Activated CD4-positive, alpha-beta T cell treated with anti-CD3 and anti-CD28 coated beads for 36 hours (primary cell): ENCODE measurements around the gene GABPB2. TPM values are rescaled to one million over a fixed set of nuclear protein-coding genes. Genes with fewer than 3 reads are reported as not detected.
A peak's percentile ranks its signal among the peaks of the same experiment; 100 is the strongest.

Experiments used
- ATAC-seq: fragments of 200-7000 bp; cut with Tn5 transposase; one replicate; pipeline ENCODE4 v1.10.0; 2021; ENCODE audit warnings: mild to moderate bottlenecking, moderate library complexity
- CTCF ChIA-PET: fragments of 350-600 bp; sonication (Branson Sonifier 250); formaldehyde crosslinking; loops from one replicate; lab custom pipeline; 2021; ENCODE audit warnings: antibody characterized with exemption; lab: Charles Lee
- POLR2A ChIA-PET: fragments of 350-600 bp; sonication (Branson Sonifier 250); formaldehyde crosslinking; loops from one replicate; lab custom pipeline; 2021; ENCODE audit warnings: antibody characterized with exemption, inconsistent platforms; lab: Charles Lee
- DNase-seq: peaks from one replicate; pipeline ENCODE4 v3.0.0-alpha.2; 2020
- H3K27ac Mint-ChIP-seq: one replicate; pipeline ENCODE4 v1.8.0; 2021; ENCODE audit warnings: mixed read lengths
- H3K27me3 Mint-ChIP-seq: one replicate; pipeline ENCODE4 v1.8.0; 2021; ENCODE audit warnings: mixed read lengths
- H3K36me3 Mint-ChIP-seq: one replicate; pipeline ENCODE4 v1.8.0; 2021; ENCODE audit warnings: low read depth, mixed read lengths
- H3K4me1 Mint-ChIP-seq: one replicate; pipeline ENCODE4 v1.8.0; 2021; ENCODE audit warnings: mixed read lengths
- H3K4me3 Mint-ChIP-seq: one replicate; pipeline ENCODE4 v1.8.0; 2021; ENCODE audit warnings: mild to moderate bottlenecking, moderate library complexity, mixed read lengths
- H3K9me3 Mint-ChIP-seq: one replicate; pipeline ENCODE4 v1.8.0; 2021; ENCODE audit warnings: low read depth, mixed read lengths
- intact Hi-C, 2 experiments: fragments of 100-400 bp; cut with DNase I in 1 of 2; cut with micrococcal nuclease in 1 of 2; formaldehyde crosslinking; loops; one replicate each; pipeline versions ENCODE4 v1.14.2 to v1.15.1; 2022 to 2024; cut with DNase I, micrococcal nuclease
- total RNA-seq, 2 experiments: library from RNA; stranded (reverse); gene quantifications; one replicate each; pipeline ENCODE4 v1.2.3, GENCODE V29; 2021

GABPB2 gene
- total RNA-seq = 10 to 100 TPM; 16.6 to 19.2 TPM

DNA sequence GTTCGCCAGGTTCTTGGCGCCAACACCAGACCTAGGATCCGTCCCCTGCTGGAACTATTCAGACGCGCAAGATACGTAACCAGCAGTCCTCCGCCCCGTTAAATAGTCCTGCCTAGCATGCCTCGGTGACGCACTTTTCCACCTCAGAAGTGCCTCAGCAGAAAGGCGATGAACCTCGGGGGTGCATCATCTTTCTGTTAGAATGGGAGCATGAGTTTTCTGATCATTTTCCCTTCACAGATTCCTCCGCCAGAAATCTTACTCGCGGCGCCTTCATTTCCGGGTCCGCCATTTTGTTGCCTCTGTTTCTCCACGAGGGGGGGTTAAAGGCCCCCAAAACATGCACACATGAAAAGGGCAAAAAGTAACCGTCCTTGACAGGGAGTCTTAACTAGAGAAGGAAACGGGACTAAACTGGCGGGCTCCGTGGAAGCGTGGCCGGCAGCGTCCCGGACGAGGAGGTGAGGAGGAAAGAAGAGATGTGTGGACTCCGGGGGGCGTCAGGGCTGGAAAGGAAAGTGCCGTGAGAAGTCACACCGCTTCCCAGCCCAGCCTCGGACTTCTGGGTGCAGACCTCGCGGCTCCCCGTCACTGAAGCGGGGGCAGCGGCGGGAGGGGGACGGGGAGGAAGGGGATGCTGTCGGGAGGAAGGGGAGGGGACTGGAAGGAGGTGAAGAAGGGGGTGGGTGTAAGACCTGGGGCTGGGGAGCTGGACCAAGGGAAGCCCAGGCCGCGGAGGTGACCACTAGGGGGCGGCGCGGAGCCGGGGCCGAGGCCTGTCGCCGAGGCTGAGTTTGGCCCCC, at the start of gene GABPB2:
GABPB2 (plus strand) TSS at position 288 of the 803 bp plus-strand sequence. CDS start 17,429 bp downstream, outside the sequence.
- Mint-ChIP-seq H3K27me3 (no peaks in the 10 kb centered on the region), H3K4me1 (peaks cover 18% of the 10 kb centered on the region), H3K4me3 (peak within 1 kb of the TSS; percentile 99), H3K27ac (peak within 1 kb of the TSS; percentile 100), H3K36me3 (peaks cover 9% of the 10 kb centered on the region), H3K9me3 (no peaks in the 10 kb centered on the region)
- DNase-seq (peak; percentile 93), ATAC-seq (peak; percentile 86)
- intact Hi-C loops = loop anchor here (1.0 to 5.0 kb wide), 16 partner anchors 11 to 748 kb away; partner anchors contain the start of genes CDC42SE1 (in 2 of the 2), PRUNE1 (in 2 of the 2), TNFAIP8L2 (in 2 of the 2) and ARNT (in 1 of the 2)
- ChIA-PET CTCF (interaction anchor here (0.5 to 4.0 kb wide), 8 partner anchors 8 to 86 kb away, joined by 3 to 24 read pairs (median 6); partner anchors contain the start of genes CDC42SE1, MINDY1, MLLT11 and TNFAIP8L2), POLR2A (interaction anchor here (0.5 to 1.0 kb wide), 2 partner anchors 75 to 212 kb away, joined by 3 read pairs; partner anchors contain the start of gene ZNF687)

GRCh38 chr1:151024540-151025146, 45.9 kb upstream of the GABPB2 start:
- Mint-ChIP-seq H3K9me3 (no peaks in the 10 kb centered on the region), H3K4me1 (peaks cover 5% of the 10 kb centered on the region), H3K36me3 (peaks cover 26% of the 10 kb centered on the region), H3K4me3 (peak overlapping the region; percentile 30), H3K27ac (peak overlapping the region; percentile 65), H3K27me3 (no peaks in the 10 kb centered on the region)
- ChIA-PET POLR2A (interaction anchor here (0.6 kb wide), 1 partner anchor 150 kb away, joined by 3 read pairs; no protein-coding TSS in a partner anchor), CTCF (interaction anchor here (0.5 to 3.1 kb wide), 27 partner anchors 12 to 1060 kb away, joined by 3 to 19 read pairs (median 5); partner anchors contain the start of genes BNIPL, C1orf56, CDC42SE1 and MINDY1)
- ATAC-seq = peak; percentile 100
- DNase-seq = peak; percentile 91
- intact Hi-C loops = loop anchor here (1.0 to 5.0 kb wide), 6 partner anchors 32 to 132 kb away; partner anchors contain the start of genes GABPB2 (in 2 of the 2), TNFAIP8L2 (in 2 of the 2) and CDC42SE1 (in 1 of the 2)

DNA sequence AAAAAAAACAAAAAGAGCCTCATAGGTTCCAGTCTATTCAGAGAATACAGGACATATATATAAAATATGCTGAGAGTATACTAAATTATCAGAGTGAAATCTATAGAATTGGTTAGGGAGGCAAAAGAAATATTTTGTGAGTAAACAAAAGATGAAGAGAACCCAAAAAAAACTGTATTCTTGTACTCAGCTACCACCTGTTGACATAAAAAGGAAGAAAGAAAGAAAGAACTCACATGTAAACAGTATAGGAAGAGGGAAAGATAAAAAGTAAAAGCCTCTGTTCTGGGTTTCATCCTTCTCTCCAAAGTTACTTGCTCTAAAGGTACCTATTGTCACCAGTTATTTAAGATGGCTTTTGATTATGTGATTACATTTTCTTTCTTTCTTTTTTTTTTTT, 44.1 kb upstream of the GABPB2 start:
- ChIA-PET POLR2A (no interaction called here), CTCF (interaction anchor here (0.7 to 3.1 kb wide), 5 partner anchors 9 to 73 kb away, joined by 3 to 13 read pairs (median 3); partner anchors contain the start of gene MINDY1)
- H3K36me3 Mint-ChIP-seq = peaks cover 29% of the 10 kb centered on the region
- no peaks in the 10 kb centered on the region for H3K9me3 Mint-ChIP-seq
- no peak overlapping the region for H3K27ac Mint-ChIP-seq
- H3K4me3 Mint-ChIP-seq = no peak overlapping the region
- DNase-seq (no peak), ATAC-seq (no peak)
- intact Hi-C loops = no loop called here
- H3K27me3 Mint-ChIP-seq = no peaks in the 10 kb centered on the region
- H3K4me1 Mint-ChIP-seq = peaks cover 5% of the 10 kb centered on the region

DNA sequence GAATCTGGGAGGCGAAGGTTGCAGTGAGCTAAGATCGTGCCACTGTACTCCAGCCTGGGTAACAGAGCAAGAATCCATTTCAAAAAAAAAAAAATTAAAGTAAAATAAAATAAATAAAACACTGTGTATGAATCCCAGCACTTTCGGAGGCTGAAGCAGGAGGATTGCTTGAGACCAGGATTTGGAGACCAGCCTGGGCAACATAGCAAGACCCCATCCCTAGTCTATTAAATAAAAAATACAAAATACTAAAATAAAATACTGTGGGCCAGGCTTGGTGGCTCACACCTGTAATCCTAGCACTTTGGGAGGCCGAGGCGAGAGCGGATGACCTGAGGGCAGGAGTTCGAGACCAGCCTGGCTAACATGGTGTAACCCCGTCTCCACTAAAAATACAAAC, 38.4 kb upstream of the GABPB2 start:
- peaks cover 3% of the 10 kb centered on the region for H3K4me1 Mint-ChIP-seq
- intact Hi-C loops = no loop called here
- H3K4me3 Mint-ChIP-seq = no peak overlapping the region
- no peaks in the 10 kb centered on the region for H3K9me3 Mint-ChIP-seq
- DNase-seq = no peak
- CTCF ChIA-PET = interaction anchor here (1.9 kb wide), 1 partner anchor 16 kb away, joined by 11 read pairs; the partner anchor contains the start of gene C1orf56
- H3K36me3 Mint-ChIP-seq = peaks cover 38% of the 10 kb centered on the region
- no peak overlapping the region for H3K27ac Mint-ChIP-seq
- ATAC-seq = no peak
- POLR2A ChIA-PET = no interaction called here
- no peaks in the 10 kb centered on the region for H3K27me3 Mint-ChIP-seq

GRCh38 chr1:151035167-151035566, 35.4 kb upstream of the GABPB2 start:
- no peak for ATAC-seq
- H3K36me3 Mint-ChIP-seq = peaks cover 24% of the 10 kb centered on the region
- no peaks in the 10 kb centered on the region for H3K27me3 Mint-ChIP-seq
- no peak overlapping the region for H3K27ac Mint-ChIP-seq
- no peak for DNase-seq
- CTCF ChIA-PET = interaction anchor here (0.5 to 1.4 kb wide), 2 partner anchors 13 to 502 kb away, joined by 3 to 7 read pairs; partner anchors contain the start of gene C1orf56
- POLR2A ChIA-PET = no interaction called here
- no peak overlapping the region for H3K4me3 Mint-ChIP-seq
- H3K9me3 Mint-ChIP-seq = no peaks in the 10 kb centered on the region
- H3K4me1 Mint-ChIP-seq = peaks cover 3% of the 10 kb centered on the region
- intact Hi-C loops = no loop called here

DNA sequence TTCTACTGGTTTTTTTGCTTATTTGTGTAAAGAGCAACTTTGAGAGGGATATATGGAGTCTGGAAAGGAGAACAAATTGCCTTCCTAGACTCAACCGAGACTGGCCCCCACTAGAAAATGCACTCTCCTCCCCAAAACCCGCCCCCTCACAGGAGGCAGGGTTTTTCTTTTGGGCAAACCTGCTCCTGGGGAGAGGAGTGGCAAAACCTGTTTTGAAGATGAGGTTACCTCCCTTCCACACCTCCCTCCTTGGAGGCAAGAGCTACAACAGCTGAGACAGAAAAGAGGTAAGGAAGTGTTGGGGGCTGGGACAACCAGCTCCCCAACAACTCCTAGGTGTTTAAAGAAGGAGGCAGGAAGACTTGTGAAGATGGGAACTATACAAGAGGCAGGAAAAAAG, 34.2 kb upstream of the GABPB2 start, which contains the start of gene BNIPL:
BNIPL (plus strand) TSS at position 231 of the 400 bp plus-strand sequence; CDS start at position 371, 140 bp downstream.
- no peak for ATAC-seq
- no peak for DNase-seq
- Mint-ChIP-seq H3K27me3 (no peaks in the 10 kb centered on the region), H3K4me1 (peaks cover 3% of the 10 kb centered on the region), H3K36me3 (peaks cover 22% of the 10 kb centered on the region), H3K9me3 (no peaks in the 10 kb centered on the region), H3K4me3 (no peak within 1 kb of the TSS), H3K27ac (no peak within 1 kb of the TSS)
- ChIA-PET CTCF (interaction anchor here (0.7 to 1.2 kb wide), 4 partner anchors 11 to 312 kb away, joined by 3 to 4 read pairs (median 3); partner anchors contain the start of gene C1orf56), POLR2A (interaction anchor here (0.5 to 0.6 kb wide), 2 partner anchors 261 to 403 kb away, joined by 3 to 4 read pairs; no protein-coding TSS in a partner anchor)
- intact Hi-C loops = no loop called here

DNA sequence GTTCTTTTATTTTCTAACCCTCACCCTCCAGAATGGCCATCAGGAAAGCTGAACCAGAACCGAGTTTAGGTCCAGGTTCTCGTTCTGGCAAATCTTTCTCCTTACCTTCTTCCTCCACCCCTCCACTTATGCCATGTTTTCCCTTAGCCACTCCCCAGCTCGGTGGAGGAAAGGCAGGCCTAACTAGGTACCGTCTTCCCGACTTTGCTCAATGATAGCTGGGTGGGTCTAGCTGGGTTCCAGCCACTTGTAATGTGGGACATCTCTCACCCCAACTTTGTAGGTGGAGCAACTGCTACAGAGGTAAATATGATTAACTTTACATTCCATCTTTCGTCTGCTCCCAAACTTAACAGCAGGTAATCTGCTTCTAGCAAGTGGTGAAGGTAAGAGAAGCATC, 33.5 kb upstream of the GABPB2 start:
- DNase-seq (no peak), ATAC-seq (no peak)
- Mint-ChIP-seq H3K4me1 (peaks cover 3% of the 10 kb centered on the region), H3K36me3 (peaks cover 20% of the 10 kb centered on the region), H3K9me3 (no peaks in the 10 kb centered on the region), H3K27ac (no peak overlapping the region), H3K4me3 (no peak overlapping the region), H3K27me3 (no peaks in the 10 kb centered on the region)
- ChIA-PET POLR2A (interaction anchor here (0.5 to 0.6 kb wide), 2 partner anchors 260 to 402 kb away, joined by 3 to 4 read pairs; no protein-coding TSS in a partner anchor), CTCF (interaction anchor here (0.7 to 1.2 kb wide), 4 partner anchors 10 to 311 kb away, joined by 3 to 4 read pairs (median 3); partner anchors contain the start of gene C1orf56)
- intact Hi-C loops = no loop called here

DNA sequence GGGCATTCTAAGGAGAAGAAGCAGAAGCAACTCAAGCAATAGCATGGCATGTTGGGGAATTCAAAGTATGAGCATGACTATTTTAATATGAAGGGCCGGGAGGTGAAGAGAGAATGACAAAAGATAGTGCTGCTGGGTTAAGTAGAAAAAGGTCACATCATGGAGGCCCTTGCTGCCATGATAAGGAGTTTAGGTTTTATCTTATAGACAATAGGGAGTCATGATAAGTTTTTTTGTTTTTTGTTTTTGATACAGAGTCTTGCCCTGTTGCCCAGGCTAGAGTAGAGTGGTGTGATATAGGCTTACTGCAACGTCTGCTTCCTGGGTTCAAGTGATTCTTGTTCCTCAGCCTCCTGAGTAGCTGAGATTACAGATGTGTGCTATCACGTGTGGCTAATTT, 31.0 kb upstream of the GABPB2 start:
- no peaks in the 10 kb centered on the region for H3K9me3 Mint-ChIP-seq
- ChIA-PET POLR2A (no interaction called here), CTCF (interaction anchor here (0.6 kb wide), 2 partner anchors 229 to 639 kb away, joined by 3 to 4 read pairs; no protein-coding TSS in a partner anchor)
- H3K4me1 Mint-ChIP-seq = peaks cover 9% of the 10 kb centered on the region
- DNase-seq = no peak
- H3K27ac Mint-ChIP-seq = no peak overlapping the region
- intact Hi-C loops = no loop called here
- ATAC-seq = no peak
- no peaks in the 10 kb centered on the region for H3K27me3 Mint-ChIP-seq
- peaks cover 13% of the 10 kb centered on the region for H3K36me3 Mint-ChIP-seq
- no peak overlapping the region for H3K4me3 Mint-ChIP-seq

DNA sequence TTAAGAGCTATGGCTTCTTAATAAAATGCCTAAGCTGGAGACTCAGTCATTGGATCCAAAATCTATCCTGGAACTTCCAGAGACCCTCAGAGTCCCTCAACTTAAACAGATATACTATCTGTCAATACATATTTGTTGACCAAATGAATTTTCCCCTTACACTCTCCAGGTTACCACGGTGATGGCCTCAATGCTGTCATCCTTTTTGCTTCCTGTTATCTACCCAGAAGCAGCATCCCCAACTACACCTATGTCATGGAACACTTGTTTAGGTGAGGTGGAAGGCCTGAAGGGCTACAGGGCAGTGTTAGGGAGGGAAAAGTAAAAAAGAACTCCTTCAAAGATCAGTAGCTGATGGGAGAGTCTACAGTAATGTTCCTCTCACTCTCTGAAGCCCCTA, 27.4 kb upstream of the GABPB2 start:
- intact Hi-C loops = no loop called here
- CTCF ChIA-PET = interaction anchor here (0.6 to 2.6 kb wide), 7 partner anchors 17 to 298 kb away, joined by 3 to 13 read pairs (median 3); partner anchors contain the start of gene MLLT11
- Mint-ChIP-seq H3K27ac (no peak overlapping the region), H3K9me3 (no peaks in the 10 kb centered on the region), H3K4me1 (peaks cover 24% of the 10 kb centered on the region), H3K4me3 (no peak overlapping the region), H3K27me3 (no peaks in the 10 kb centered on the region), H3K36me3 (peaks cover 2% of the 10 kb centered on the region)
- no peak for DNase-seq
- POLR2A ChIA-PET = no interaction called here
- ATAC-seq = no peak

GRCh38 chr1:151047591-151047924, 23.0 kb upstream of the GABPB2 start, which contains the start of gene C1orf56:
Gene C1orf56, plus strand, starts transcription at chr1:151047751. Its CDS starts 97 bp downstream, at chr1:151047848.
- ATAC-seq (peak; percentile 55), DNase-seq (peak; percentile 70)
- H3K4me3 Mint-ChIP-seq = peak within 1 kb of the TSS; percentile 84
- peak within 1 kb of the TSS; percentile 86 for H3K27ac Mint-ChIP-seq
- no peaks in the 10 kb centered on the region for H3K27me3 Mint-ChIP-seq
- intact Hi-C loops = no loop called here
- no peaks in the 10 kb centered on the region for H3K9me3 Mint-ChIP-seq
- peaks cover 22% of the 10 kb centered on the region for H3K36me3 Mint-ChIP-seq
- ChIA-PET POLR2A (interaction anchor here (0.9 to 1.9 kb wide), 4 partner anchors 10 to 234 kb away, joined by 3 to 6 read pairs (median 4); partner anchors contain the start of genes CDC42SE1, MLLT11 and TNFAIP8L2), CTCF (interaction anchor here (0.8 to 3.2 kb wide), 16 partner anchors 8 to 84 kb away, joined by 3 to 34 read pairs (median 4); partner anchors contain the start of genes ANXA9, BNIPL, CDC42SE1 and MINDY1)
- peaks cover 54% of the 10 kb centered on the region for H3K4me1 Mint-ChIP-seq
